Adrenal gland (tissue), 12 donors: ENCODE measurements around the gene ANXA7. TPM values are rescaled to one million over a fixed set of nuclear protein-coding genes. Genes with fewer than 3 reads are reported as not detected.

ENCODE experiments used
- DNase-seq, 7 donors: peaks; one replicate each; pipeline ENCODE4 v3.0.0-alpha.2; 2019 to 2020
- H3K27ac ChIP-seq, 5 donors: fragments of 200-600 bp; sonication (generic) in 4 of 5; 1 replicate in 3 of 5; 2 replicates in 2 of 5; pipeline versions ENCODE4 v1.5.1 to v1.8.0; 2016 to 2020; ENCODE audit warnings: mild to moderate bottlenecking in 1 of 5
- H3K27me3 ChIP-seq: fragments of 200-600 bp; 2 replicates; pipeline ENCODE4 v1.8.0; 2021
- H3K36me3 ChIP-seq, 2 donors: fragments of 200-600 bp; replicated peaks in 1 of 2; 1 replicate in 1 of 2; 2 replicates in 1 of 2; pipeline versions ENCODE4 v1.5.1 to v1.8.0; 2018 to 2022
- H3K4me1 ChIP-seq, 2 donors: fragments of 200-600 bp; replicated peaks in 1 of 2; 1 replicate in 1 of 2; 2 replicates in 1 of 2; pipeline versions ENCODE4 v1.5.1 to v1.8.0; 2018 to 2021
- H3K4me3 ChIP-seq, 4 donors: fragments of 200-600 bp; sonication (generic) in 3 of 4; one replicate each; pipeline ENCODE4 v1.5.1; 2016 to 2018
- H3K9me3 ChIP-seq, 3 donors: fragments of 200-600 bp; sonication (generic) in 1 of 3; replicated peaks in 1 of 3; 1 replicate in 2 of 3; 2 replicates in 1 of 3; pipeline versions ENCODE4 v1.5.1 to v1.8.0; 2016 to 2021
- POLR2A ChIP-seq, 2 donors: fragments of 450-650 bp; IDR thresholded peaks; one replicate each; pipeline ENCODE4 v1.6.1; 2017; ENCODE audit warnings: antibody characterized with exemption in 2 of 2, mild to moderate bottlenecking in 2 of 2, moderate library complexity in 1 of 2
- WGBS, 4 donors: extraction: QIAGEN DNeasy Blood & Tissue Kit in 2 of 4; methylation state at CpG; one replicate each; pipeline versions ENCODE4 v1.1.5 to v1.1.7; 2013 to 2017; 5-methylcytosine and 5-hydroxymethylcytosine counted together
- intact Hi-C, 2 donors: fragments of 100-400 bp; cut with DNase I; formaldehyde crosslinking; loops; one replicate each; pipeline versions ENCODE4 v1.14.1 to v1.15.0; 2022 to 2023
- polyA plus RNA-seq, 3 donors: library from polyadenylated mRNA; stranded (reverse); fragments of 200-250 nt in 2 of 3; fragments of 350-450 nt in 1 of 3; fragmentation: Illumina TruSeq in 1 of 3; extraction: RNeasy Lipid Tissue Mini Kit (QIAGEN cat#74804) in 1 of 3; gene quantifications; one replicate each; pipeline ENCODE4 v1.2.3, GENCODE V29; 2013 to 2014
- total RNA-seq, 9 donors: library from RNA; depleted of rRNA in 4 of 9; stranded (reverse); fragments of >200 nt in 4 of 9; fragments of 120-200 nt in 1 of 9; fragmentation: NEBNext Ultra II Directional in 1 of 9; extraction: Animal tissue kit (Norgen Biotek cat#: 25700) in 1 of 9; gene quantifications; one replicate each; pipeline versions ENCODE4 v1.1.0 to v1.2.4, GENCODE V29; 2013 to 2023
- TF ChIP-seq, protein P1 (sequence below), 6 experiments: fragments of 450-650 bp in 4 of 6; fragments of 200-600 bp in 2 of 6; sonication (generic) in 1 of 6; IDR thresholded peaks; 1 replicate in 5 of 6; 2 replicates in 1 of 6; pipeline versions ENCODE4 v1.5.1 to v1.8.0; 2016 to 2021; ENCODE audit warnings: antibody characterized with exemption in 6 of 6, mild to moderate bottlenecking in 2 of 6, moderate library complexity in 1 of 6
- donor health status: healthy with polysubstance abuse.
- donor health status: Bipolar disorder and iron deficiency.
- donor health status: DM: yes; HTN: yes; CAD: no.
- donor health status: DM: no; HTN: no; CAD: no.
- donor health status: DM: no; HTN: no; CAD: no.
- donor health status: DM: yes; HTN: yes; CAD: no.

Gene ANXA7
- total and polyA plus RNA-seq, 12 donors = 43.4 to 196 (median 132) TPM

DNA sequence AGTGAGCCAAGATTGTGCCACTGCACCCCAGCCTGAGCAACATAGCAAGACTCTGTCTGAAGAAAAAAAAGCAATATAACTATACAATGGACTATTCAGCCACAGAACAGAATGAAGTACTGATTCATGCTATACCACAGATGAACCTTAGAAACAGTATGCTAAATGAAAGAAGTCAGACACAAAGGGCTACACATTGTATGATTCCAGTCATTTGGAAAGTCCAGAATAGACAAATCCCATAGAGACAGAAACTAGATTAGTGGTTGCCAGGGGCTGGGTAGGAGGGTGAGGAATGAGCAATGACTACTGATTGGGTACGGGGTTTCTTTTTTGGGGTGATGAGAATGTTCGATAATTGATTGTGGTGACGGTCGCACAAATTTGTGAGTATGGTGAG lies 45.6 kb downstream of the ANXA7 start:
- H3K36me3 ChIP-seq = peaks cover 0 to 9% of the 10 kb centered on the region in 2 donors
- H3K9me3 ChIP-seq = no peaks in the 10 kb centered on the region
- intact Hi-C loops = no loop called here
- no peaks in the 10 kb centered on the region for H3K27me3 ChIP-seq
- H3K4me1 ChIP-seq = no peaks in the 10 kb centered on the region
- no peak overlapping the region for H3K4me3 ChIP-seq
- no peak for DNase-seq
- WGBS, 4 donors = 84 to 97% (median 94%) methylated on average over 4 of the region's 4 CpGs
- no peak overlapping the region for H3K27ac ChIP-seq
- no peak for TF ChIP-seq POLR2A (IDR thresholded peaks at IDR 0.05)
- TF ChIP-seq, protein P1, sequence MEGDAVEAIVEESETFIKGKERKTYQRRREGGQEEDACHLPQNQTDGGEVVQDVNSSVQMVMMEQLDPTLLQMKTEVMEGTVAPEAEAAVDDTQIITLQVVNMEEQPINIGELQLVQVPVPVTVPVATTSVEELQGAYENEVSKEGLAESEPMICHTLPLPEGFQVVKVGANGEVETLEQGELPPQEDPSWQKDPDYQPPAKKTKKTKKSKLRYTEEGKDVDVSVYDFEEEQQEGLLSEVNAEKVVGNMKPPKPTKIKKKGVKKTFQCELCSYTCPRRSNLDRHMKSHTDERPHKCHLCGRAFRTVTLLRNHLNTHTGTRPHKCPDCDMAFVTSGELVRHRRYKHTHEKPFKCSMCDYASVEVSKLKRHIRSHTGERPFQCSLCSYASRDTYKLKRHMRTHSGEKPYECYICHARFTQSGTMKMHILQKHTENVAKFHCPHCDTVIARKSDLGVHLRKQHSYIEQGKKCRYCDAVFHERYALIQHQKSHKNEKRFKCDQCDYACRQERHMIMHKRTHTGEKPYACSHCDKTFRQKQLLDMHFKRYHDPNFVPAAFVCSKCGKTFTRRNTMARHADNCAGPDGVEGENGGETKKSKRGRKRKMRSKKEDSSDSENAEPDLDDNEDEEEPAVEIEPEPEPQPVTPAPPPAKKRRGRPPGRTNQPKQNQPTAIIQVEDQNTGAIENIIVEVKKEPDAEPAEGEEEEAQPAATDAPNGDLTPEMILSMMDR (IDR thresholded peaks at IDR 0.05) = no peak

DNA sequence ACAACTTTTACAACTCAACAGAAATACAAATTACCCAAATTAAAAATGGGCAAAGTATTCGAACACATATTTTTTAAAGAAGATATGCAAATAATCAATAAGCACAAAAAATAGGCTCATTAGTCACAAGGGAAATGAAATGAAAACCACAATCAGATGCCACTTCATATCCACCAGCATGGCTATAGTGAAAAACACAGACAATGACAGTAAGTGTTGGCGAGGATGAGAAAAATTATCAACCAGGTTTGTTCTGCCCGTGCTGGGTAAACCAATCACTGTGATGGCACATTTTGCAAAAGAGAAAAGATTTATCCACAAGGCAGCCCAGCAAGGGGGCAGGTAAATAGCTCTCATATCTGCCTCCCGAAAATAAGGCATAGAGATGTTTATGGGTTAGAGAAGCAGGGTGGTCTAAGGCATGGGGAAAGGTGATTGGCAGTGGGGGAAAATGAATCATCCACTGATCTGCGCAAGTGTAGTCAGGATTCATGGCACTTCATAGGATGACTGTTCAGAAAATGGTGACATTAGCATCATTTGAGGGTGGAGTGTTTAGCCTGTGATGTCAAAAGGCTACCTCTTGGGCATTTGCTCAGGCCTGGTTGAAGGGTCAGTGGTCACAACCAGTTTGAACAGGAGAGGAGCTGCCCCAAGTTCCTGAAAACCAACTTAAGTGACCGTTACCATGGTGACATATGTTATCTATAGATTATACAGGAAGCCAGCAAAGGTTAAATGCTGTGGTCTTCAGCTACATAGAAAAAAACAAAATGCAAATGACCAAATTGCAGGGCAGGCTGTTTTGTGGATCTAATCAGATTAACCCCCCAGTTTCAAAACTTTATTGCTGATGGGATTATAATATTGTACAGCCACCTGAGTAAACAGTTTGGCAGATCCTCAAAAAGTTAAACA lies 47.2 kb downstream of the ANXA7 start:
- 91 to 95% (median 93%) methylated on average over 6 of the region's 6 CpGs for WGBS, 4 donors
- Histone ChIP-seq H3K36me3 (peaks cover 0 to 6% of the 10 kb centered on the region in 2 donors), H3K27me3 (no peaks in the 10 kb centered on the region), H3K9me3 (no peaks in the 10 kb centered on the region), H3K4me1 (no peaks in the 10 kb centered on the region), H3K27ac (no peak overlapping the region), H3K4me3 (no peak overlapping the region)
- intact Hi-C loops = no loop called here
- TF ChIP-seq POLR2A (IDR thresholded peaks at IDR 0.05) = no peak
- TF ChIP-seq, protein P1 (IDR thresholded peaks at IDR 0.05) = no peak
- DNase-seq = no peak

- Histone ChIP-seq H3K4me3 (no peak overlapping the region), H3K36me3 (no peaks in the 10 kb centered on the region), H3K9me3 (no peaks in the 10 kb centered on the region), H3K27ac (no peak overlapping the region), H3K4me1 (no peaks in the 10 kb centered on the region), H3K27me3 (no peaks in the 10 kb centered on the region)
- TF ChIP-seq, protein P1 (IDR thresholded peaks at IDR 0.05) = no peak
- no peak for TF ChIP-seq POLR2A (IDR thresholded peaks at IDR 0.05)
- 95 to 96% (median 96%) methylated on average over 3 of the region's 3 CpGs for WGBS, 4 donors
- DNase-seq = no peak
- intact Hi-C loops = no loop called here
Observed at GRCh38 chr10:73364964-73365363, 48.9 kb downstream of the ANXA7 start.

GRCh38 chr10:73359492-73359891 lies 54.4 kb downstream of the ANXA7 start:
- no peak overlapping the region for H3K27ac ChIP-seq
- TF ChIP-seq, protein P1 (IDR thresholded peaks at IDR 0.05) = no peak
- no peak for TF ChIP-seq POLR2A (IDR thresholded peaks at IDR 0.05)
- H3K9me3 ChIP-seq = no peaks in the 10 kb centered on the region
- H3K4me3 ChIP-seq = no peak overlapping the region
- H3K27me3 ChIP-seq = no peaks in the 10 kb centered on the region
- intact Hi-C loops = no loop called here
- WGBS, 4 donors = 70 to 81% (median 76%) methylated on average over 8 of the region's 8 CpGs
- no peaks in the 10 kb centered on the region for H3K36me3 ChIP-seq
- no peak for DNase-seq
- H3K4me1 ChIP-seq = peaks cover 0 to 12% of the 10 kb centered on the region in 2 donors
